ENCODE measurements around the gene C19orf85.
"Not testable (repeated sequence)": the region's sequence is repeated elsewhere in the genome, so short reads cannot be mapped to it uniquely, and the experiment has no call there.

Gene C19orf85

DNA sequence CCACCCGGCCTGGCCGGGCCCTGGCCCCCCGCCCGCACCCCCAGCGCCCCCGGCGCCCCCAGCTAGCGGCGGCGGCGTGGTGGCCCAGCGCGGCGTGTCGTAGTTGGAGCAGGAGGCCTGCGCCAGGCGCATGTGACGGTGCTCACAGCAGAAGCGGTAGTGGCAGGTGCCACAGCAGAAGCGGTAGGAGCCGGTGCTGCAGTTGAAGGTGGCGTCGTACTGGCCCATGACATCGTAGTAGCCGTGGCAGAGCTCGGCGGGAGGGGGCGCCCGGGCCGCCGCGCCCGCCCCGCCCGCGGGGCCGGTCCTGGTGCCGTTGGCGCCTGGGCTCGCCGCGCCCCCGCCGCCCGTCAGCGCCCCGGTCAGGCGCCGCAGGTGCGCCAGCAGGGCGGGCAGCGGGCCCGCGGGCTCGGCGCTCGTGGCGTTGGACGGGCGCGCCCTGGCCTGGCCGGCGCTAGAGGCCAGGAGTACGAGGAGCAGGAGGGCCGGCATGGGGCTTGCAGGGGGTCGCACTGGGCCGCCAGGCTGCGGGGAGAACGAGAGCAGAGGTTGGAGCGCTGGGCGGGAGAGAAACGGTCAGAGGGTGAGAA, 22.1 kb downstream of the C19orf85 start:
- no peak for DNase-seq (ENCODE audit: extremely low read depth in 1 of 2, low read depth in 1 of 2)

DNA sequence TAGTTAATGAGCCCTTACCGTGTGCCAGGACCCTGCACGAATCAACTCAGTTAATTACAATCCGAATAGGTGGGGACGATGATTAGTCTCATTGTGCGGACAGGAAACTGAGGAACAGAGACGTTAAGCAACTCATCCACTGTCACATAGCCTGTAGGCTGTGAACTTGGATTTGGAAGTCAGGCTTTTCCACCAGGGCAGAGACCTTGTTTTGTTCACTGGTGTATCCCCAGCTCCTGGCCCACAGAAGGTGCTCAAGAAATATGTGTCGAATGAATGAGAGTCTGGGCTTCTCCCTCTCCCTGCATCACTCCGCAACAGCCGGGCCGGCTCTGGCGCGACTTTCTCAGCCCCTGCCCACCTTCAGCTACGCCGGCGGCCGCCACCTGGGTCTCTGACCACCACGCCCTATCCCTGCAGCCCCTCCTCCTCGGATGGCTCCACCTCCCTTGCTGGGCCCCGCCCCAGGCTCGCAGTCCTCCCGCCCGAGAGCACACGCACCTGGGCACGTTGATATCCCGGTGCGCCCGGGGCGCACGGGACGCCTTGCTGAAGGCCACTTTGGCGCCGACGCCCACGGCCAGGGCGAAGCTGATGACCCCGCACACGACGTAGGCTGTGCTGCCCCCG, 22.7 kb downstream of the C19orf85 start:
- DNase-seq (ENCODE audit: extremely low read depth in 1 of 2, low read depth in 1 of 2) = no peak

DNA sequence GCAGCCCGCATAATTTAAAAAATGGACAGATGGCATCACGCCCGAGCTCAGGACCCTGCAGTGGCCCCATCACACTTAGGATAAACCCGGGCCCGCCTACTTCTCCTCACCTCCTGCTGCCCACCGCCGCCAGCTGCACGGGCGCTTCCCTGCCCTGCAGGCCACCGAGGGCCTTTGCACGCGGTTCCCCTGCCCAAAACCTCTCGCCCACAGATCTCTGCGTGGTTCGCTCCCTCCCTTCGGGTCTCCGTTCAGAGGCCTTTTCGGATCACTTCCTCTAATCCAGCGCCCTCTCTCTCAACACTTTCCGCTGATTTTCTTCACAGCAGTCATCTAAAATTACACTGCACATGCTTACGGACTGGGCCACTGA, 23.2 kb downstream of the C19orf85 start:
- no peak for DNase-seq (ENCODE audit: extremely low read depth in 1 of 2, low read depth in 1 of 2)

DNA sequence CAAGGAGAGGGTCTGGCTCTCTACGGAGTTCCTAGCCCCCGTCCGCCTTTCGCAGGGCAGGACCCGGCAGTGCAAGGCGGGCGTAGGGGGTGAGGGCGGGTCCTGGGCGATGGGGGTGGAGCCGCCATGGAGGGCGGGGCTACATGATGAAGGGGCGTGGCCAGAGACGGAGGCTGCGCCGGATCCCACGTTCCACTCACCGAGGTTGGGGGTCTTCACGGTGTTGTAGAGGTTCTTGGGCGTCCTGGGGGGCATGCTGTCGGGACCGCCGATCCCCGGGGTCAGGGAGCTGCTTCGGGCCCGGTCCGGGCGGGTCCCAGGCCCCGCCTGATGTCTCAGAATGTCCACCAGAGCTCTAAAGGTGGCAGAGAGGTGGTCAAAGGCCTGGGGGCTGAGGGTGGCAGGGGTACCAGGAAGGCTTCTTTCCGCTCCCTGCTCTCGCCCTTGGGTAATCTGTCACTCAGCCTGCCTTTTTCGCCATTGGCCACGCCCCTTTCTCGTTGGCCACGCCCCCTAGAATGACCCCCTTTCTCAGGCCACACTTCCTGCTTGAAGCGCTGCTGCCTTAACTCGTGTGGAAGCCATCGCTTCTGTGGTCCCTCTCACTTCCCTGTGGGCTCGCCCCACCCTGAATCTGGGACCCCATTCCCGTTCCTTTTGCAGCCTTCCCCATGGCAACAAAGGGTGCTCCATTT, 24.0 kb downstream of the C19orf85 start:
- DNase-seq (ENCODE audit: extremely low read depth in 1 of 2, low read depth in 1 of 2) = no peak

DNA sequence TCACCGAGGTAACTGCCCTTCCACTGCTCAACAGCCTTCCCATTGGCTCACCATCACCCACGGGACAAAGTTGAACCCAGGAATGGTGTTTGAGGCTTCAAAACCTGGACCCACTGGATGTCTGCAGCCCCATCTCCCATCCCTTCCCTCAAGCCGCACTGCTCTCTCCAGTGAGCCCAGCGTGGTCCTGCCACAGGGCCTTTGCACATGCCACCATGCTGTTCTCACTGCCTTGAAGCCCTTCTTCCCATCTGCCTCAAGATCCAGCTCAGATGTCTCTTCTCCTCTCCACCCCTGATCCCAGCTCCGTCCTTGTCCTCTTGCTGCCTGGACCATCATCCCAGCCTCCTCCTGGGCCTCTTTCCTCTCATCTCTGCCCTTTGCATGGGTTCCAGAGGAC, 25.5 kb downstream of the C19orf85 start:
- no peak for DNase-seq (ENCODE audit: extremely low read depth in 1 of 2, low read depth in 1 of 2)

DNA sequence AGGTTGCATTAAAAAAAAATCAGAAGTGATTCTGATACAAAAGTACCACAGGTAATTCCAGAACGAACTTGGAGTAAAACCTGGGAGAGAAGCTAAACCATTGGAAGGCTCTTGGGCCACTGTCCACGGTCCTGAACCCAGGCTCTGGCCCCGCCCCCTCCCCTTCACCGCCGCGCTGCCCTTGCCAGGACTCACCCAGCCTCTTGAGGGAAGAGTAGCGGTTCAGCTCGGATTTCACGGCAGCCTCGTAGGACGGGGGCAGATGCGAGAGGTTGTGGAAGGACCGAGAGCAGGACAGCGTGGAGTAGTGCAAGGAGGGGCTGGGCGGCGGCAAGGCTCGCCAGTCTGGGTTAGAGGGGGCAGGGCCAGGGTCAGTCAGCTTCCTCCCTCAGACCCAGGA, 27.1 kb downstream of the C19orf85 start:
- no peak for DNase-seq (ENCODE audit: extremely low read depth in 1 of 2, low read depth in 1 of 2)

DNA sequence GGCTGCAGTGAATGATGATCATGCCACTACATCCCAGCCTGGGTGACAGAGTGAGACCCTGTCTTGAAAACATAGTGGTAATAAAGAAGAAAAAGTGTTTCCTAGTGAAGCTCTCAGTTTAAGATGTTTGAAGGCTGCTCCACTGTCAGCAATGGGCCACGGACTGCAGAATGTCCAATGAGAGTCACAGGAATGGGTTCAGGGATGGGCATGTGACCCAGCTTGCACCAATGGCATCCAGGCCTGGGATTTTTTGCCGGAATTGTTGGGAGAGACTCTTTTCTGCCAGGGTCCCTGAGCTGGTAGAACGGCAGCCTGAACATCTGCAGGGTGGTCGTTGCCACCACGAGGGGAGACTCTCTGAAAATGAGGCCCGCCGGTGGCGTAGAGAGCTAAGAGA, 27.7 kb downstream of the C19orf85 start:
- no peak for DNase-seq (ENCODE audit: extremely low read depth in 1 of 2, low read depth in 1 of 2)

DNA sequence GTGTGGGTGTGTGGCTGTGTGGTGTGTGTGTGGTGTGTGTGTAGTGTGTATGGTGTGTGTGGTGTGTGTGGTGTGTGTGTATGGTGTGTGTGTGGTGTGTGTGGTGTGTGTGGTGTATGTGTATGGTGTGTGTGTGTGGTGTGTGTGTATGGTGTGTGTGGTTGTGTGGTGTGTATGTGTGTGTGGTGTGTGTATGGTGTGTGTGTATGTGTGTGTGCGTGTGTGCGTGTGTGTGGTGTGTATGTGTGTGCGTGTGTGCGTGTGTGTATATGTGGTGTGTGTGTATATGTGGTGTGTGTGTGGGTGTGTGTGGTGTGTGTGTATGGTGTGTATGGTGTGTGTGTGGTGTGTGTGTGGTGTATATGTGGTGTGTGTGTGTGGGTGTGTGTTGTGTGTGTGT, 29.5 kb downstream of the C19orf85 start:
- DNase-seq (ENCODE audit: extremely low read depth in 1 of 2, low read depth in 1 of 2) = no peak

DNA sequence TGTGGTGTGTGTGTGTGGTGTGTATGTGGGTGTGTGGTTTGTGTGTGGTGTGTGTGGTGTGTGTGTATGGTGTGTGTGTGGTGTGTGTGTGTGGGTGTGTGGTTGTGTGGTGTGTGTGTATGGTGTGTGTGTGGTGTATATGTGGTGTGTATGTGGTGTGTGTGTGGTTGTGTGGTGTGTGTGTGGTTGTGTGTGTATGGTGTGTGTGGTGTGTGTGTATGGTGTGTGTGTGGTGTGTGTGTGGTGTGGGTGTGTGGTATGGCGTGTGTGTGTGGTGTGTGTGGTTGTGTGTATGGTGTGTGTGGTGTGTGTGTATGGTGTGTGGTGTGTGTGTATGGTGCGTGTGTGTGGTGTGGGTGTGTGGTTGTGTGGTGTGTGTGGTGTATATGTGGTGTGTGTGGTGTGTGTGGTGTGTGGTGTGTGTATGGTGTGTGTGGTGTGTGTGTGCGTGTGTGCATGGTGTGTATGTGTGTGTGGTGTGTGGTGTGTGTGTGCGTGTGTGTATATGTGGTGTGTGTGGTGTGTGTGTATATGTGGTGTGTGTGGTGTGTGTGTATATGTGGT, 30.1 kb downstream of the C19orf85 start:
- no peak for DNase-seq (ENCODE audit: extremely low read depth in 1 of 2, low read depth in 1 of 2)

DNA sequence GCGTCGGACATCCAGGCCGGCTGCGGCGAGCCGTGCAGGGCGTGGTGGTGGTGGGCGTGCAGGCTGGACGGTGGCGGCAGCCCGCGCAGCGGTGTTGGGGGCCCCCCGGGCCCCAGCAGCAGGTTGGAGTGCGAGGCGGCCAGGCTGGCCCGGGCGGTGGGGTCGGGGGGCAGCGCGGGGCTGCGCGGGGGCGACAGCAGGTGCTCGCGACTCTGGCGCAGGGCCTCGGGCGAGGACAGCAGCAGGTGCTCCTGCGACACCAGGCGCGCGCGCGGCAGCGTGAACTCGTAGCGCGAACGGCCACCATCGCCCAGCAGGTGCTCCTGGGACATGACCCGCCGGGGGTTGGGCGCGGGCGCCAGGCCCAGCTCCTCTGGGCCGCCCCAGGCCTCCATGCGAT, 31.3 kb downstream of the C19orf85 start:
- DNase-seq (ENCODE audit: extremely low read depth in 1 of 2, low read depth in 1 of 2) = no peak

DNA sequence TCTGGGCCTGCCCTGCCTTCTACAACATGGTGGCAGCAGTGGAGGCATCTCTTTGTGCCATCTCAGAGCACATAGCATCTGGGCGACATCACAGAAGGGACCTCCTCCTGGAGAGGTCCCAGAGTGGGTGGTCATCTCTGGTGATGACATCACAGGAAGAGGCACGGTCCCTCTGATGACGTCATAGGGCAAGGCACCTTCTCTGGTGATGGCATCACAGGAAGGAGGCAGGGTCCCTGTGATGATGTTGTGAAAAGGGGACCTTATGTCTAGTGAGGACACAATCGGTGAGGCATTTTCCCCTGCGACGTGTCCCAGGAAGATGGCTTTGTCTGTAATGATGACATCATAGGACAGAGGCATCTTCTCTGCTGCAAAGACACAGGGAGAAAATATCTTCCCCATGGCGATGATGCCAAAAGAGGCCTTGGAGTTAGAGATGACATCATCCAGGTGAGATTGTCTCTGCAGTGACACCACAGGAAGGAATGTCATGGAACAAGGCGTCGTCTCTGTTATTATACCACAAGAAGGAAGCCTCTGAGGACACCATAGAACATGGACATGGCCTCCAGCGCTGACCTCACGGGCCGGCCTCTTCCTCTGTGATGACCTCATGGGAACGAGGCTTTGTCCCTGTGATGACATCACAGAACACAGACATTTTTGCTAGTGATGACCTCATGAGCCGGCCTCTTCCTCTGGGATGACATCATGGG, 32.2 kb downstream of the C19orf85 start:
- no peak for DNase-seq (ENCODE audit: extremely low read depth in 1 of 2, low read depth in 1 of 2)

DNA sequence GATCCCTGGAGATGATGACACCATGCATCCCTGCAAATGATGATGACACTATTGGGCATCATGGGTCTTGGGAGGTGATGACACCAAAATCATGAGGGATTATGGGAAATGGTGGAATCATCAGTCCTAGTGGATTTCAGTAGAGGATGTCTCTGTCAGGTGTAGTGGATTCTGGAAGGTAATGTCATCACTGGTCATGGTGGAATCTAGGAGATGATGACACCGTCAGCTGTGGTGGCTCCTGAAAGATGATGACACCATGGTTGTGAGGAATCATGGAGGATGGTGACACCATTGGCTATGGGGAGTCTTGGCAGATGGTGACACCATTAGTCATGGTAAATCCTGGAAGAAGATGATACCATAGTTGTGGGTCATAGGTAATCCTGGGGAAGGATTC, 33.4 kb downstream of the C19orf85 start:
- no peak for DNase-seq (ENCODE audit: extremely low read depth in 1 of 2, low read depth in 1 of 2)

DNA sequence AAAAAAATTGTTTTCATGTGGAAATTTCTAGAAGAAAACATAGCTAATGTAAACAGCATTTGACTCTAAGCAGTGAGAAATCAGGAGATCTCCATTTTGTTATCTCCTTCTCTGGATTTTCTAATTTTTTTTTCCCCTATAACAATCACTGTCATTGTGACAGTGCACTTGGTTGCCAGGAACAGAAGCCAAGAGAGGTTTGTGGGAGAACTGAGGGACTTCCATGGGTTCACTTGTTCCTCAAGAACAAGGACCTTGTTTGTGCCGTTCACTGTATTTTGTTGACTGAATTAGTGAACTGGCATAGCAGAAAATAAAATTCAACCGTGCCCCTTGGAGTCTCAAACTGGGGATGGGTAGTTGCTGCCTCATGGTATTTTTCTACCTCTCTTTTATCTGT, 38.5 kb downstream of the C19orf85 start:
- no peak for DNase-seq (ENCODE audit: extremely low read depth in 1 of 2, low read depth in 1 of 2)

DNA sequence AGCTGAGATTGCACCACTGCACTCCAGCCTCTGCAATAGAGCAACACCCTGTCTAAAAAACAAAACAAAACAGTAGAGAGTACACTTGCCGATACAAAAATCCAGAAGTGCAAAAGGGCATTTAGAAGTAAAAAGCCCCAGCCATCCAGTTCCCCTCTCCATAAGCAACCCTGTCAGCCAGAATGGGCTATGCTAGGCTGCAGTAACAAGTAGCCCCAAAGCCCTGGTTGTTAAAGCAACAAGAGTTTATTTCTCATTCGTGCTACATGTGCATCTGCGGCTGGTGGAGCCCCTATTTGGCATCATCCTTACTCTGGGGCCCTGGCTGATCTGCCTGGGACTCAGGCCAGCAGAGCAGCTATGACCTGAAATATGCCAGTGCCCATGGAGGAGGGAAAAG, 40.0 kb downstream of the C19orf85 start:
- DNase-seq (ENCODE audit: extremely low read depth in 1 of 2, low read depth in 1 of 2) = no peak

DNA sequence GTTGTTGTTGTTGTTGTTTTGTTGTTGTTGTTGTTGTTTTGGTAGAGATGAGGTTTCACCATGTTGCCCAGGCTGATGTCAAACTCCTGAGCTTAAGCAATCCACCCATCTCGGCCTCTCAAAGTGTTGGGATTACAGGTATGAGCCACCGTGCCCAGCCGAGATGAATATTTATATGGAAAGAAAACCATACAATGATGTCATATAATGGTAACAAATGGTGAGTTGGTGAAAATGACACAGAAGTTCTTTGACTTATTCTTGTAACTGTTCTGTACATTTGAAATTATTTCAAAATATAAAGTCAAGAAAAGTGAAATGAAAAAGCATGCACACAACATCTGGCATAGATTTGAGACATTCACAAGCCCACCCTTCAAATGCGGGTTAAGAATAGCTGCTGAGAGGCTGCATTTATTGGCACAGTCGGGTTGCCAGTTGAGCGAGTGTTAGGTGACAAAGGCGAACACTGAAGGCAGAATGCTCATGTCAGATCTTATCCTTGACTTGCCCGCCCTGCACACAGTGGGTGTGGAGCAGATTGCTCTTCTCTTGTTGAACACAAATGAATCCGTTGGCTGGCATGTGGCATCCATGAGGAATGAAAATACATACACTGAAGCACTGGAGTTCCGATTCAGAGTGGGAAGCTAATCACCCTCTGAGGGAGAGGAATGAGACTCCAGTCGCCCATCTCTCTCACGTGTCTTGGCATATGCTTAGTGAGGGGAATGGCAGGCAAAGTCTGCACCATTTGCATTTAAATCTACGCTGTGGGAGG, 41.1 kb downstream of the C19orf85 start:
- no peak for DNase-seq (ENCODE audit: extremely low read depth in 1 of 2, low read depth in 1 of 2)

DNA sequence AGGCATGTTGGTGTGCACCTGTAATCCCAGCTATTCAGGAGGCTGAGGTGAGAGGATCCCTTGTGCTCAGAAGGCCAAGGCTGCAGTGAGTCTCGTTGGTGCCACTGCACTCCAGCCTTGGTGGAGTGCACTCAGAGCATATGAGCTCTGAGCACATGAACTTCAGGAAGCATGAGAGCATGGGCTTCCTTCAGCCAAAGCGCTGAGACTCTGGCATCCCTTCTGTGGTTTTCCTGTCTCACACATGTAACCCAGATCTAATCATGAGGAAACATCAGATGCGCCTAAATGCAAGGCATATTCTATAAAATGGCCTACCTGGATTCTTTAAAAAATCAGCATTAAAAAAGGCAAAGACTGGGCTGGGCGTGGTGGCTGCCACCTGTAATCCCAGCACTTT, 43.3 kb downstream of the C19orf85 start:
- DNase-seq (ENCODE audit: extremely low read depth in 1 of 2, low read depth in 1 of 2) = not testable (repeated sequence)

DNA sequence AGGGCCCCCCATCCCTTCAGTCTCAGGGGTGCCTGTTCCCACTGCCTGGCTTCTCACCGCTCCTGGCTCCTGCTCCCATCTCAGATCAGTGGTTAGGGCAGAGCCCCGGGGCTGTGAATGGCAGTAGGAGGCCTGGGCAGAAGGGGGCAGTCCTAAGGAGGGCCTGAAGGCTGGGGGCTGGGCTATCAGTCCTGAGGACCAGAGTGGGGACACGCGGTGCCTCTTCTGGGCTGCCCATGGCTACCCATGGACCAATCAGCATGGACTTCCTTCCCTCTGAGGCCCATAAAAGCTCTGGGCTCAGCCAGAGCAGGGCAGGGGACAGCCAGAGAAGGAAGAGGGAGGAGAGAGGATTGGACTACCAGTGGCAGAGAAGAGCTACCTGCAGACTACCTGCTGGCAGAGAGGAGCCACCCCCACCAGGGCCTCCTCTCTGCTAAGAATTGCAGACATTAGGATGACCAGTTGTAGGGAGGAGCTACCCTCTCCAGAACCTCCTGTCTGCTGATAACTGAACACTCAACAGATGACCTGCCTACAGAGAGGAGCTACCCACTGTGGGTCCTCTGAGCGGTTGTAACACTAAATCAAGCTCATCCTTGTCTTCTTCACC, 44.8 kb downstream of the C19orf85 start:
- no peak for DNase-seq (ENCODE audit: extremely low read depth in 1 of 2, low read depth in 1 of 2)

DNA sequence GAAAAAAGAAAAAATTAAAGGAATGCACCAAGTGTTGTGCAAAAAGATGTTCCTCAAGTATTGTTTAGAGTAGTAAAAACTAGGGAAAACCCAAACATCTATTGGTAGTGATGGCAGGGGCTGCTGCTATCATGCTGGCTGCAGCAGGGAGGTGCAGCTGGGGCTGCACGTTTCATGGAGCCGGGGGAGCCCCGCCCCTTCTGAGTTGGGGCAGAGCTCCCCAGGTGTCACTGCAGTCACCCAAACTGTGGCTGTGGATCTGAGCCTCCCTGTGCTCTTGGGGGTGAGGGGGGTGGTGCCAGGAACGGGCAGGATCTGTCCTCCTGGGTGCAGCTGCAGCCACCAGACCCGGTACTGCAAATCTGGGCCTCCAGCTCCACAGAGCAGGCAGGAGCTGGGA, 45.4 kb downstream of the C19orf85 start:
- no peak for DNase-seq (ENCODE audit: extremely low read depth in 1 of 2, low read depth in 1 of 2)

DNA sequence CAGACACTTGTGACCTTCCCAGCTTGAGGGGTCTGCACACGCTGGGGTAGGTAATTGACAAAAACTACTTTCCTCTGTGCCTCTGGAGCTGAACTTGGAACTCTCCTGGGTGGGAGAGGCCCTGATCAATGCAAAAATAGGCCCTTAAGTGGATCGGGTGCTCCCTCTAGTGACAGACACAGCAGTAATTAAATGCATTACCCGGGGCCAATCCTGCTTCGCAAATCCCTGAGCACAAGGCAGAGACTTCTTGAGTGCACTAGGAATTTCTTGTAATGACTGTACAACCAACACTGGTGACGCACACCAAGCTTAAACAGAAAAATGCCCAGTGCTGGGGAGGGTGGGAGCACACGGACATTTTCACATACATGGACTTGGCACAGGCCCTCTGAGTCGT, 46.4 kb downstream of the C19orf85 start:
- no peak for DNase-seq (ENCODE audit: extremely low read depth in 1 of 2, low read depth in 1 of 2)

Measured in stimulated activated CD8-positive, alpha-beta memory T cell treated with anti-CD3 and anti-CD28 coated beads, Interleukin-7, amount 100 ng/mL, for 48 hours (primary cell).